WTC11 (cell line): ENCODE results near the gene CLCN6.

ENCODE experiments used
- CTCF ChIP-seq: fragments of 200-600 bp; IDR thresholded peaks from 2 replicates; pipeline ENCODE4 v1.8.0; 2022; ENCODE audit warnings: antibody characterized with exemption
- ELF4 ChIP-seq: sonication (generic); formaldehyde crosslinking; IDR thresholded peaks from 2 replicates; pipeline ENCODE4 v1.8.1; 2022; ENCODE audit warnings: low read depth, mild to moderate bottlenecking, moderate library complexity, missing genetic modification reagents
- JUN ChIP-seq: sonication (generic); formaldehyde crosslinking; IDR thresholded peaks from 2 replicates; pipeline ENCODE4 v1.8.0; 2023; ENCODE audit warnings: mild to moderate bottlenecking, missing genetic modification reagents
- PRDM15 ChIP-seq: sonication (generic); formaldehyde crosslinking; IDR thresholded peaks from 2 replicates; pipeline ENCODE4 v1.8.0; 2022; ENCODE audit warnings: missing genetic modification reagents
- SP1 ChIP-seq: sonication (generic); formaldehyde crosslinking; conservative IDR thresholded peaks from 2 replicates; pipeline ENCODE4 v1.8.1; 2022; ENCODE audit warnings: missing genetic modification reagents
- TP53 ChIP-seq: sonication (generic); formaldehyde crosslinking; IDR thresholded peaks from 2 replicates; pipeline ENCODE4 v1.8.1; 2023; ENCODE audit warnings: mild to moderate bottlenecking, missing genetic modification reagents
- USF2 ChIP-seq: sonication (generic); formaldehyde crosslinking; IDR thresholded peaks from 2 replicates; pipeline ENCODE4 v1.8.1; 2023; ENCODE audit warnings: mild to moderate bottlenecking, missing genetic modification reagents, moderate library complexity
- ZNF416 ChIP-seq: fragments of 250-450 bp; sonication (Bioruptor Pico); IDR thresholded peaks from 2 replicates; pipeline ENCODE4 v1.9.0; 2021; ENCODE audit warnings: mild to moderate bottlenecking, inconsistent platforms
- TF ChIP-seq, protein P1 (sequence below): sonication (generic); formaldehyde crosslinking; IDR thresholded peaks from 2 replicates; pipeline ENCODE4 v1.8.1; 2023; ENCODE audit warnings: mild to moderate bottlenecking, missing genetic modification reagents, moderate library complexity
- TF ChIP-seq, protein P2 (sequence below): sonication (generic); formaldehyde crosslinking; IDR thresholded peaks from 2 replicates; pipeline ENCODE4 v1.8.1; 2023; ENCODE audit warnings: mild to moderate bottlenecking, moderate library complexity, missing genetic modification reagents
- TF ChIP-seq, protein P3 (sequence below): fragments of 250-450 bp; sonication (Bioruptor Pico); IDR thresholded peaks from 2 replicates; pipeline ENCODE4 v1.9.0; 2021; ENCODE audit warnings: mild to moderate bottlenecking

- TF ChIP-seq ZNF416 (CRISPR knock-in tag) (no peak), TP53 (no peak), SP1 (peak; percentile 99), PRDM15 (peak; percentile 55; the same call in 1 of the 2 replicates), USF2 (CRISPR knock-in tag) (peak; percentile 100), CTCF (no peak), JUN (CRISPR knock-in tag) (no peak), ELF4 (CRISPR knock-in tag) (no peak; the same call in 1 of the 2 replicates)
- TF ChIP-seq, protein P1, sequence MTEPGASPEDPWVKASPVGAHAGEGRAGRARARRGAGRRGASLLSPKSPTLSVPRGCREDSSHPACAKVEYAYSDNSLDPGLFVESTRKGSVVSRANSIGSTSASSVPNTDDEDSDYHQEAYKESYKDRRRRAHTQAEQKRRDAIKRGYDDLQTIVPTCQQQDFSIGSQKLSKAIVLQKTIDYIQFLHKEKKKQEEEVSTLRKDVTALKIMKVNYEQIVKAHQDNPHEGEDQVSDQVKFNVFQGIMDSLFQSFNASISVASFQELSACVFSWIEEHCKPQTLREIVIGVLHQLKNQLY (CRISPR knock-in tag), result no peak
- TF ChIP-seq, protein P2, sequence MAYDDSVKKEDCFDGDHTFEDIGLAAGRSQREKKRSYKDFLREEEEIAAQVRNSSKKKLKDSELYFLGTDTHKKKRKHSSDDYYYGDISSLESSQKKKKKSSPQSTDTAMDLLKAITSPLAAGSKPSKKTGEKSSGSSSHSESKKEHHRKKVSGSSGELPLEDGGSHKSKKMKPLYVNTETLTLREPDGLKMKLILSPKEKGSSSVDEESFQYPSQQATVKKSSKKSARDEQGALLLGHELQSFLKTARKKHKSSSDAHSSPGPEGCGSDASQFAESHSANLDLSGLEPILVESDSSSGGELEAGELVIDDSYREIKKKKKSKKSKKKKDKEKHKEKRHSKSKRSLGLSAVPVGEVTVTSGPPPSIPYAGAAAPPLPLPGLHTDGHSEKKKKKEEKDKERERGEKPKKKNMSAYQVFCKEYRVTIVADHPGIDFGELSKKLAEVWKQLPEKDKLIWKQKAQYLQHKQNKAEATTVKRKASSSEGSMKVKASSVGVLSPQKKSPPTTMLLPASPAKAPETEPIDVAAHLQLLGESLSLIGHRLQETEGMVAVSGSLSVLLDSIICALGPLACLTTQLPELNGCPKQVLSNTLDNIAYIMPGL, result peak; percentile 25; the same call in 1 of the 2 replicates
- TF ChIP-seq, protein P3, sequence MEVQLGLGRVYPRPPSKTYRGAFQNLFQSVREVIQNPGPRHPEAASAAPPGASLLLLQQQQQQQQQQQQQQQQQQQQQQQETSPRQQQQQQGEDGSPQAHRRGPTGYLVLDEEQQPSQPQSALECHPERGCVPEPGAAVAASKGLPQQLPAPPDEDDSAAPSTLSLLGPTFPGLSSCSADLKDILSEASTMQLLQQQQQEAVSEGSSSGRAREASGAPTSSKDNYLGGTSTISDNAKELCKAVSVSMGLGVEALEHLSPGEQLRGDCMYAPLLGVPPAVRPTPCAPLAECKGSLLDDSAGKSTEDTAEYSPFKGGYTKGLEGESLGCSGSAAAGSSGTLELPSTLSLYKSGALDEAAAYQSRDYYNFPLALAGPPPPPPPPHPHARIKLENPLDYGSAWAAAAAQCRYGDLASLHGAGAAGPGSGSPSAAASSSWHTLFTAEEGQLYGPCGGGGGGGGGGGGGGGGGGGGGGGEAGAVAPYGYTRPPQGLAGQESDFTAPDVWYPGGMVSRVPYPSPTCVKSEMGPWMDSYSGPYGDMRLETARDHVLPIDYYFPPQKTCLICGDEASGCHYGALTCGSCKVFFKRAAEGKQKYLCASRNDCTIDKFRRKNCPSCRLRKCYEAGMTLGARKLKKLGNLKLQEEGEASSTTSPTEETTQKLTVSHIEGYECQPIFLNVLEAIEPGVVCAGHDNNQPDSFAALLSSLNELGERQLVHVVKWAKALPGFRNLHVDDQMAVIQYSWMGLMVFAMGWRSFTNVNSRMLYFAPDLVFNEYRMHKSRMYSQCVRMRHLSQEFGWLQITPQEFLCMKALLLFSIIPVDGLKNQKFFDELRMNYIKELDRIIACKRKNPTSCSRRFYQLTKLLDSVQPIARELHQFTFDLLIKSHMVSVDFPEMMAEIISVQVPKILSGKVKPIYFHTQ (CRISPR knock-in tag), result no peak
These were observed at the start of gene CLCN6, which contains the start of gene MTHFR for GRCh38 chr1:11805422-11806306.
